ENCODE results near the gene PA2G4. TPM values are rescaled to one million over a fixed set of nuclear protein-coding genes. Genes with fewer than 3 reads are reported as not detected.
A peak's percentile ranks its signal among the peaks of the same experiment; 100 is the strongest.

Gene PA2G4
- polyA plus RNA-seq, 1 donor from 2014 or later: 115 TPM

- TF ChIP-seq TAF1 (IDR thresholded peaks at IDR 0.05; ENCODE audit: low read depth) (no peak), MXI1 (conservative IDR thresholded peaks at IDR 0.05; ENCODE audit: poor library complexity, severe bottlenecking) (no peak), EZH2 (IDR thresholded peaks at IDR 0.05; ENCODE audit: borderline replicate concordance, insufficient read depth, low read length, poor library complexity, severe bottlenecking) (no peak), REST (IDR thresholded peaks at IDR 0.05; ENCODE audit: borderline replicate concordance) (no peak), EP300 (conservative IDR thresholded peaks at IDR 0.05; ENCODE audit: poor library complexity, severe bottlenecking) (no peak), RAD21 (conservative IDR thresholded peaks at IDR 0.05) (no peak), CTCF (IDR thresholded peaks at IDR 0.05; ENCODE audit: poor library complexity, severe bottlenecking) (no peak), SMC3 (conservative IDR thresholded peaks at IDR 0.05; ENCODE audit: poor library complexity) (no peak), POLR2AphosphoS5 (IDR thresholded peaks at IDR 0.05) (no peak)
- Histone ChIP-seq H3K27me3 (ENCODE audit: insufficient read depth, low read depth, low read length) (no peaks in the 10 kb centered on the region), H2AFZ (ENCODE audit: low read depth, low read length) (no peak overlapping the region), H3K79me2 (replicated peaks; ENCODE audit: insufficient read depth, low read length) (peaks cover 24% of the 10 kb centered on the region), H3K9me2 (ENCODE audit: insufficient read depth, low read length) (no peaks in the 10 kb centered on the region), H3K27ac (ENCODE audit: low read length) (no peak overlapping the region), H3K36me3 (ENCODE audit: insufficient read depth, low read length) (no peaks in the 10 kb centered on the region), H4K20me1 (ENCODE audit: insufficient read depth) (no peaks in the 10 kb centered on the region), H3K9ac (ENCODE audit: low read length) (no peak overlapping the region), H3K4me3 (ENCODE audit: low read length) (no peak overlapping the region), H3F3A (ENCODE audit: insufficient read depth, low read length, poor library complexity, severe bottlenecking) (no peaks in the 10 kb centered on the region), H3K4me2 (ENCODE audit: low read length) (no peak overlapping the region), H3K9me3 (ENCODE audit: low read length) (no peaks in the 10 kb centered on the region)
Measured at GRCh38 chr12:56102683-56103065, 1.7 kb upstream of the PA2G4 start.

GRCh38 chr12:56103066-56103711, 1.2 kb upstream of the PA2G4 start:
- no peaks in the 10 kb centered on the region for H3K9me3 ChIP-seq (ENCODE audit: low read length)
- no peaks in the 10 kb centered on the region for H3K36me3 ChIP-seq (ENCODE audit: insufficient read depth, low read length)
- H2AFZ ChIP-seq (ENCODE audit: low read depth, low read length): peak overlapping the region; percentile 35
- H4K20me1 ChIP-seq (ENCODE audit: insufficient read depth): no peaks in the 10 kb centered on the region
- no peaks in the 10 kb centered on the region for H3F3A ChIP-seq (ENCODE audit: insufficient read depth, low read length, poor library complexity, severe bottlenecking)
- no peak for TF ChIP-seq REST (IDR thresholded peaks at IDR 0.05; ENCODE audit: borderline replicate concordance)
- TF ChIP-seq MXI1 (conservative IDR thresholded peaks at IDR 0.05; ENCODE audit: poor library complexity, severe bottlenecking): no peak
- TF ChIP-seq RAD21 (conservative IDR thresholded peaks at IDR 0.05): no peak
- no peak for TF ChIP-seq EP300 (conservative IDR thresholded peaks at IDR 0.05; ENCODE audit: poor library complexity, severe bottlenecking)
- TF ChIP-seq POLR2AphosphoS5 (IDR thresholded peaks at IDR 0.05): no peak
- TF ChIP-seq TAF1 (IDR thresholded peaks at IDR 0.05; ENCODE audit: low read depth): no peak
- TF ChIP-seq SMC3 (conservative IDR thresholded peaks at IDR 0.05; ENCODE audit: poor library complexity): no peak
- TF ChIP-seq CTCF (IDR thresholded peaks at IDR 0.05; ENCODE audit: poor library complexity, severe bottlenecking): no peak
- TF ChIP-seq EZH2 (IDR thresholded peaks at IDR 0.05; ENCODE audit: borderline replicate concordance, insufficient read depth, low read length, poor library complexity, severe bottlenecking): no peak
- peak overlapping the region; percentile 86 for H3K9ac ChIP-seq (ENCODE audit: low read length)
- H3K79me2 ChIP-seq (replicated peaks; ENCODE audit: insufficient read depth, low read length): peaks cover 24% of the 10 kb centered on the region
- peak overlapping the region; percentile 85 for H3K27ac ChIP-seq (ENCODE audit: low read length)
- peak overlapping the region; percentile 97 for H3K4me3 ChIP-seq (ENCODE audit: low read length)
- no peaks in the 10 kb centered on the region for H3K27me3 ChIP-seq (ENCODE audit: insufficient read depth, low read depth, low read length)
- H3K4me2 ChIP-seq (ENCODE audit: low read length): peak overlapping the region; percentile 46
- no peaks in the 10 kb centered on the region for H3K9me2 ChIP-seq (ENCODE audit: insufficient read depth, low read length)

Data from neural cell (in vitro differentiated cells).